Body of pancreas (tissue), 4 donors: ENCODE data around the gene PPL.

Source experiments
- CTCF ChIP-seq, 7 experiments: fragments of 450-650 bp in 4 of 7; fragments of 200-600 bp in 3 of 7; sonication (generic) in 3 of 7; IDR thresholded peaks; one replicate each; pipeline ENCODE4 v1.5.1; 2016 to 2019; ENCODE audit warnings: antibody characterized with exemption in 7 of 7
- POLR2A ChIP-seq, 3 donors: fragments of 450-650 bp; IDR thresholded peaks; one replicate each; pipeline ENCODE4 v1.6.1; 2016; ENCODE audit warnings: antibody characterized with exemption in 3 of 3, mild to moderate bottlenecking in 2 of 3

GRCh38 chr16:4862639-4863038 is 74.3 kb downstream of the PPL start:
- TF ChIP-seq CTCF (IDR thresholded peaks at IDR 0.05) (no peak), POLR2A (IDR thresholded peaks at IDR 0.05) (no peak)
